Measurements from ENCODE around the gene EDC3.

The EDC3 gene

DNA sequence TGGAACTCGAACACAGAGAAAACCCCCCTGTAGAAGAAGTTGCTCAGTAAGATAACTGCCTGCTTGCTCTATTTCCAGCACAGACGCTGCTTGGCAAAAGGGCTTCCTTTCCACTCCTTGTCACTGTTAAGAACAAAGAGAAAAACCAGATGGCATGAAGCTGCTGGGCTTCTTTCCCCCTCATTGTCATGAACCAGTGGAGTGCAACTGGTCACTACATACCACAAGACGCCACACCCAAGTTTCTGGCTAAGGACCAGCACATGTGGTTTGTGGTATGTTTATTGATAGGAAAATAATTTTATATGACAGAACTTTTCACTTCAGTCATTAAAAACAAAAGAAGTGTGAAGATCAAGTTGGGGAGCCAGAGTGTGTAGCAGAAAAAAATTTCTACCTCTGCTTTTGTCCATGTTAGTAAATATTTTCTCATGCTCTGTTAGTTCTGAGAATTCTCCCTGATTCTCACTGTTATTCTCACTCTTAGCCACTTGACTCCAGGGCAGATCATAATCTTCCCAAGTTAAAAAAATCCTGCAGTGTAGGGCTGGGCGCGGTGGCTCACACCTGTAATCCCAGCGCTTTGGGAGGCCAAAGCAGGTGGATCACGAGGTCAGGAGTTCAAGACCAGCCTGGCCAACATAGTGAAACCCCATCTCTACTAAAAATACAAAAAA is 42.3 kb downstream of the EDC3 start:
- in situ Hi-C loops (cut with HindIII; ENCODE audit: low sequenced_read_pairs), result no loop called here

DNA sequence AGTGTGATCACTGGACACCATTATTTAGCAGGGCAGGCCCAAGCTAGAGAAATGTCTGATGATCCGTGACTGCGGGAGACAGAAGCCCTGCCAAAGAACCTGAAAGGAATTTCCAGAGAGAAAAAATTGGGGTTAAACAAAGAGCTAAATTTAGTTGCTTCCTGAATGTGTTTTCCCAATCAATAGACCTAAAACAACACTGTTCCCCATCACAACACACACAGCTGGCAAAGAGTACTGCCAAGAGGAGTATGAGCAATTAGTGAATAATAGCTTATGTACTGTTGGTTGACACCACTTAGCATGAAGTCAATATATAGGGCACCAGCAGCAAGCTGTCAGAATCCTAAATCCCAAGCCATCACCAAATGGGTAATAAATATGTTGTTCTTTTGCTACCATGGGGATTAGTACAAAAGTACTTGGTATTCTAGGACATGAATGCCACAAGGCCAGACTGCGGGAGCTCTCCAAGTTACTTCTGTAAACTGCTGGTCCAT is 44.5 kb downstream of the EDC3 start:
- in situ Hi-C loops (cut with HindIII; ENCODE audit: low sequenced_read_pairs), result no loop called here

DNA sequence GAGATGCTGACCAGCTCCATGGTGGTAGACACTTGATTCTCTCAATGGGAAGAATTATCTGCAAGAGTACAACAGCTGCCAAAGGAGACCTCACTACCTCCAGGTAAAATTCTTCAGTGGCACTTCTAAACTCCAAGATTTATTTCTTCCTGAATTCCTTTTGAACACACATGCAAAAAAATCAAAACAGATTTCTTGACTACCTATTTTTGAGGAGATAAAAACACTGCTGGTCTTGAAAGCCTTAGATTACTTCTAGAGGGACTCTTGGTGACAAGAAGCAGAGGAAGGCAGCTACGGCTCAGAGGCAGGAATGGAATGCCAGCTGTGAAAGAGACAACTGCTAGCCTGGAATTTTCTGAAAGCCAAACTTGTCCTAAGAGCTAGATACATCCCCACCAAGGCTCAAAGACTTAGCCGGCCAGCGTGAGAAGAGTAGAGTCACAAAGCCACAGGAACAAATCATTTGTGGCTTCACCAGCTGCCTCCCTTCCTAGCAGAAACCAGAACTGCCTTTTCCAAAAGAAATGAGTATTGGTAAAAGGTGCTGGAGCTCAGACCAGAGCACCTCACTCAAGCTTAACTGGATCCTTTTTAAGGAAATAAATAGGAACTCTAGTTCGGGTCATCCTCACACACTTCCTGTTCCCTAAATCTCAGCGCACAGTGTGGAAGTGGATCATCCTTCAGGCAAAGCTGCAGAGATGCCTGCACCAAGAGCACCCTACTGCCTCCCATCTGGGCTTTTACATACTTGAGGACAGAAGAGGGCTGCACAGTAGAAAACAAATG is 47.6 kb downstream of the EDC3 start:
- in situ Hi-C loops (cut with HindIII; ENCODE audit: low sequenced_read_pairs), result loop anchor here (25.0 kb wide), 1 partner anchor 314 kb away; the partner anchor contains the start of gene RPP25

DNA sequence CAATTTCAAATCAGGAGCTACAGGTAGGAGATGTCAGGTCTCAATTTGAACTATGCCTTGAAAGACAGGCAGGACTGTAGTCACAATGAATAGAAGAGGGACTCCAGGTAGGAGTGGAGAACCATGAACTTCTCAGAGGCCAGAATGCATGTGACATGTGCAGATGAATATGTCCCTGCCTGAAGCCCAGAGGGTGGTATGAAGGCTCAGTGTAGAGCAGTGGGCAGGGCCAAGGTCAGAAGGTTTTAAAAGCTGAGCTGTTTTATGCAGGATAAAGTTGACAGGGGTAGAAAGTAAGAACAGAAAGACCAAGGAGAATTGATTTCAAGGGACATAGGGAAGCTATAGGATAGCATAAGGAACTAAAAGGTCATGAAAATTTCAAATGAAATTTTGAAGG is 49.3 kb downstream of the EDC3 start:
- in situ Hi-C loops (cut with HindIII; ENCODE audit: low sequenced_read_pairs), result loop anchor here (25.0 kb wide), 1 partner anchor 316 kb away; the partner anchor contains the start of gene RPP25

DNA sequence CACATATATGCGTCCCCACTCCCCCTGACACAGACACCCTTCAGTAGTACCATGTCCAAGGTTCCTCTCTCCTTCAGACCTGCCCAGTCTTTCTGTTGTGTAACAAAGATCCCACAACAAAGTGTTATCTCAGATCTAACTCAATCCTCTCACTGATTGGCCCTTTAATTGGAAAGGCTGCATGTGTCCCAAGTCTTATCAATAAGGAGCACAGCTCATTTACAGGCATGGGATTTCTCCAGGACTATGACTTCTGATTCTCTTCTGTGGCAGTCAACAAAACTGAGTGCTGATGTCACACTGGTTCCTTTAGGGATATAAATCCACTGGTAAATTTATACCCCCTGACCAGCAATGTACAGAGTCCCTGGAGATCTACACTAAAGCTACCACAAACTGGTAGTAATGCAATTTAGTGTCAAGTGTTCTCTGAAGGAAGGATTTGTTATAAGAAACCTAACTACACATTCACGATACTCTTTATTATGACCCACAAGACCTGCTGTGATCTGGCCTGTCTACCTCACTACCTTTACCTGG is 52.1 kb downstream of the EDC3 start:
- in situ Hi-C loops (cut with HindIII; ENCODE audit: low sequenced_read_pairs), result loop anchor here (25.0 kb wide), 1 partner anchor 319 kb away; the partner anchor contains the start of gene RPP25

DNA sequence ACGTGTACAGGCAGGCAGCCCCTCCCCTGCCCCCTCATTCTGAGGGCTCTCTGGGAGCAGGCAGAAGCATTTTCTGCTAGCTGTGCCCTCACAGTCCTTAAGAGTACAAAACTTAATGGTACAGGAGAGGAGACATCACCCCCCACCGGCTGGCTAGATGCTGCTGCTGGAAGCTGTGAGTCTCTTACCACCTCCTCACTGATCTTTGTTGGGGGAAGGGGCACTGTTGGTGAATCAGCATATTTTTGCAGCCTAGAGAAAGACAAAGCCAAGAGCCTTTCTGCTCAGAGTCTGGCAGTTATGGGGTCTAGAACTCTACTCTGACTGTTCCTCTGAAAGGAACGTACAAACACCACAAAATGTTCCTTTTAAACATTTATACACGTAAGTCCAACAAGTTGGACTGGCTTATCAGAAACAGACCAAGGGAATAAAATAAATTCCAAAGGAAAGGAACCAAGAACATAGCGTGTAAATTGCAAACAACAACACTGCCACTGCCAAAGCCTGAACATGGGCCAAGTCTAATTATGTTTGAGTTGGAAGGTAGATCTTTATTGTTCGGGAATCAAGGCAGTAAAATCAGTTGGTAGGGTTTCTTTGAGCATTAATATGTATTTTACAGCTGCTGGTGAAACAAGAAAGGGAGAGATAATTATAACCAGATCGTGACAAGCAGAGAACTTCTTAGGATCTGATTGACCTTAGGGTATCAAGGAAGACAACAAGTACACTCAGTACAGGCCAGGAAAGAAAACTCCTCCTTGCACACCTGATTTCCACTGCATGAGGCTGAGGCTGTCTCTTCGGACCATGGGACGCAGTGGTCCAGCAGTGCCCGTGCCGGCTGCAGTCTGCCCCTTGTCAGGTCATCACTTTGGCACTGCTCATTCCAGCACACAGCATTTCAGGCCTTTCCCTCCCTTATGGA is 52.8 kb downstream of the EDC3 start:
- in situ Hi-C loops (cut with HindIII; ENCODE audit: low sequenced_read_pairs), result loop anchor here (25.0 kb wide), 1 partner anchor 319 kb away; the partner anchor contains the start of gene RPP25

DNA sequence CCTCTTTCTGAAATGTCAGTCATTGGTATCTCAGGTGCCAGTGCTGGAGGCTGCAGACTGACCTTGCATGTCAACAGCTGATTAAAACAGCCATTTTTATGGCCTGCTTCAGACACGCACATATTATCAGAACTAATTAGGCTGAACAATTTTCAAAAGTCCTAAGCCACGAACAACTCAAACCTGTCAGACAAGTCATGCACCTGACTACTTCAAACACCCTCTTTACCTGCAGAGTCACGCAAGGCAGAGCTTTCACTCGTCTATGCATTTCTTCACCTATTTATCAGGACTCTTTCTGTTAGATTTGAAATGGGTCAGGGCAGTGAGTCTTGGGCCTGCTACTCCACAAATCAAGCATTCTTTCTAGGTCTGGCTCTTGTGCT is 53.5 kb downstream of the EDC3 start:
- in situ Hi-C loops (cut with HindIII; ENCODE audit: low sequenced_read_pairs), result loop anchor here (25.0 kb wide), 1 partner anchor 320 kb away; the partner anchor contains the start of gene RPP25

DNA sequence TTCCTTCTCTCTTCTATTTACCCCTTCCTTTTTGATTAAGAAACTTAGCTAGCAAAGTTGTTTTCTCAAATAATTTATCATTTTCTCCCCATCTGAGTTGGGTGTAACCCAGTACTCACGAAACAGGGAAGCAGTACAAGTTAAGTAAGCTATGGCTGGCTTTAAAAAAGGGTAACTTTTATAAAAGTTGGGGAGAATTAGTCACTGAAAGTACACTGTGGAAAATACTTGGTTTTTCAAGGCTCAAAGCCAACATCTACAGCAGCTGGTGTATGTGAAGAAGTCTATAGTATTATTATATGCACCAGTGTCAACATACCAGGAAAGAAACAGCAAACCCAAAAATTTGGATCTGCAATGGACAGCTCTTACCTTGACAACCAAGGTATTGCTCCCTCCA is 54.7 kb downstream of the EDC3 start:
- in situ Hi-C loops (cut with HindIII; ENCODE audit: low sequenced_read_pairs), result loop anchor here (25.0 kb wide), 1 partner anchor 321 kb away; the partner anchor contains the start of gene RPP25

DNA sequence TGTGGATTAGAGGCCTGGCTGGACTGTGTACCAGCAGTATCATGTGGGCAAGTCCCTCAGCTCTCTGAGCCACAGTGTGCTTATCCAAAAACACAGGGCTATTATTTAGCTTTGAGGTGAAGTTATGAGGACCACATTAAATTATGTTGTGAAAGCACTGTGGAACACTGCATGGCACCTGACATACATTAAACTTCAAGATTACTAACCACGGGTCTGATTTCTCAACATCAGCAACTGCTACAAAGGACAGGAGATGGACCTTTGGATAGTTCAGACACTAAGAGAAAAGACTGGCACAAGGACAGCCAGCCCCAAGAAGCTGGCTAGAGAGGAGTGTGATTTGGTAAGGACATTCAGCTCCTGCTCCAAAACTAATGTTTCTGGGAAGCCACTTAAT is 58.8 kb downstream of the EDC3 start:
- in situ Hi-C loops (cut with HindIII; ENCODE audit: low sequenced_read_pairs), result loop anchor here (25.0 kb wide), 1 partner anchor 325 kb away; the partner anchor contains the start of gene RPP25

DNA sequence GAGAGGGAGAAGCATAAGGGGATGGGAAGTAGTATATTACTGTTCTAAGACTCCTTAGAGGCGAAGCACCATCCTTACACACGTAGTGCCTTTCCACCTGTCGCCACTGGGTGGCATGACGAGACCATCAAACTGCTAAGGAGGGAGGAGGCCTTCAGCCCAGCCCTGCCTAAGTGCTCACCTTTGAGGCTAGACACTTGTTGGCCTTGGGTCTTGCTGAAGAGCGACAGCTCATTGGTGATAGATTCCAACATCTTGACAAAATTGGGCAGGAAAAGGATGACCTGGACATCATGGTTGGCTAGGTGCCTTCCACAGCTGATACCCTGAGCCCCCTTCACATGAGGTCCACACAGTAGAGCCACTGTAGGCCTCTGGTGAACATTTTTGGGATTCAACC is 60.6 kb downstream of the EDC3 start:
- in situ Hi-C loops (cut with HindIII; ENCODE audit: low sequenced_read_pairs), result loop anchor here (25.0 kb wide), 1 partner anchor 327 kb away; the partner anchor contains the start of gene RPP25

DNA sequence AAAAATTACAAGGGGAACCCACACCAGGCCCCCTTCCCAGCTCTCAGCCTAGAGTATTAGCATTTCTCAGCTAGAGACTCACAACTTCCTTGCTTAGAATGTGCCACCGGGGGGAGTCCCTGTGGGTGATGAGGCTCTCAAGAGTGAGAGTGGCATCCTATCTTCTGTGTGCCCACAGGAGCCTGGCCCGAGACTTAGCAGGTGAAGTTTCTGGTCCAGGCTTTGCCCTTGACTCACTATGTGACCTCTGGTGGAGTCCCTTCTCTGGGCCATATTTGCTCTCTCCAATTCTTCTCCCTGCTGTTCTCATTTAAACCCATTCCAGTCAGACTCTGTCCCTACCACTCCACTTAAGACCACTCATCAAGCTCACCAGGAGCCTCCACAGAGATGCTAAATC is 62.0 kb downstream of the EDC3 start:
- in situ Hi-C loops (cut with HindIII; ENCODE audit: low sequenced_read_pairs), result loop anchor here (5.0 to 25.0 kb wide), 2 partner anchors 139 to 329 kb away; partner anchors contain the start of gene RPP25

DNA sequence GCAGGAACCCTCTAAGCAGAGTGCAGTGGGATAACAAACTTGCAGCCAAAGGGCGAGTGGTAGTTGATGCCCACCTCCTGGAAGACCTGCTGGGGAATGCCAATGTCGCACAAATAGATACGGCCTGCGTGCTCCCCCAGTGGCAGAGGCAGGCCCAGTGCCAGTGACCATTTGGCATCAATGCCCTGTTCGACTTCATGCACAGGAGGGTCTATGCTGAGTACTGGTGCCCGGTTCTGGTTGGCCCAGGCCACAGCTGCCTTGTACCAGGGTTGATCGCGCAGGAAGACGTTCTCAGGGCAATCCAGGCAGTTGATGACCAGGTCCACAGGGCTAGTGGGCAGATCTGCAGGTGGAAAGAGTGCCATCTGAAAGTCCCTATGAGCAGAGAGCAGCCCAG is 63.2 kb downstream of the EDC3 start:
- in situ Hi-C loops (cut with HindIII; ENCODE audit: low sequenced_read_pairs), result loop anchor here (5.0 to 25.0 kb wide), 2 partner anchors 140 to 330 kb away; partner anchors contain the start of gene RPP25

DNA sequence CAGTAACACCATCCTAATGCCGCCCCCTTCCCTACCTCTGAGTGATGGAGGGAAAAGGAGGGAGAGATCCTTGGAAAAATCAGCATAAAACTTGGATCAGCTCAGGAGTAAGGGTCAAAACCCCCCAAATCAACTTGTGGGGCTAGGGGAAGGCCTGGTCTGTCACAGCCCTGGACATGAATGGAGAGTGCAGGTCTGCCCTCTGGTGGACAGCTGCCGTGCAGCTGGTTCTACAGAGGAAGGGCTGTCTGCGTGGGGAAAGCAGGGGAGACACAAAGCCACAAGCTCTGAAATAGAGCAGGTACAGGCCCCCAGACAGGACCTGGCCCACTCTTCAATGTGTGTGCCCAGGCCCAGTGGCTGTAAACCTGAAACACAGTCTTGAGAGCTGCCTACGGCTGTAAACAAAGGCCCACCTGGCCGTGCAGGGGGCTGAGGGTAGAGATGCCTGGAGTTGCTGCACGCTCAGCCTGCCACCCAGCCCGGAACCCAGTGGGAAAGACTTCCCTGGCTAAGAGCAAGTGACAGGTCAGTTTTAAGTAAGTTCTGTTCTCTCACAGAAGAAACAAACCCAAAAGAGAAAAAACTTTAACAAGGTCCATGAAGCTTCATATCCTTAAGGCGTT is 63.8 kb downstream of the EDC3 start:
- in situ Hi-C loops (cut with HindIII; ENCODE audit: low sequenced_read_pairs), result loop anchor here (5.0 to 25.0 kb wide), 2 partner anchors 140 to 330 kb away; partner anchors contain the start of gene RPP25

DNA sequence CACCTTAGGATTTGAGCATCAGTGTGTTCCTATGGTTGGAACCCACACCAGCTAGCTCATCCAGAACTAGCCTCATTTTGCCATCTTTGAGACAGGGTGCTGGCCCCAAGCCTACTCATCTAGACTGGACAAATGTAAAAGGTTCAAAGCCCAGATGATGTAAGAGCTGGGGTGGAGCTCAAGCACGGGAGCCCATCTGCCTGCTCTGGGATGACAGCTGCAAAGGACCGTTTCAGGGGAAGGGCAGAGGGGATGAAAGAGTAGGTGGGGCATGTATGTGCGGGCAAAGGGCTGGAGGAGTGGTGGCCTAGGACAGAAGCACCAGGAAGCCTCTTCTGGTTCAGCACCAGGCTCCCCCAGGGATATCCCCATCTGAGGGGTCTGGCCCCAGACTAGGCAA is 64.4 kb downstream of the EDC3 start:
- in situ Hi-C loops (cut with HindIII; ENCODE audit: low sequenced_read_pairs), result loop anchor here (5.0 to 25.0 kb wide), 2 partner anchors 141 to 331 kb away; partner anchors contain the start of gene RPP25

DNA sequence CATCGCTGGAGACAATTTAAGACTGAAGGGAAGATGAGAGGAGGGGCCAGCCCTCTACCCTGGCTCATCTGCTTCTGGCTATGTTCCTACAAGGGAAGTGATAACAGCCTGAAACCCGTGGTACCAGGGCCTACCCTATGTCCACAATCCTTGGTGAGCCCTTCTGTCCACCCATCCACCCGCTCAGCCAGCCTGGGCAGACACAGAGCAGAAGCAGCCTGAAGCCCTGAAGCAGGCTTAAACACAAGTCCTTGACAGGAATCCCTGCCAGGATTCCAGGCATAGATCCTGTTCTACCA is 64.8 kb downstream of the EDC3 start:
- in situ Hi-C loops (cut with HindIII; ENCODE audit: low sequenced_read_pairs), result loop anchor here (5.0 to 25.0 kb wide), 2 partner anchors 141 to 331 kb away; partner anchors contain the start of gene RPP25

DNA sequence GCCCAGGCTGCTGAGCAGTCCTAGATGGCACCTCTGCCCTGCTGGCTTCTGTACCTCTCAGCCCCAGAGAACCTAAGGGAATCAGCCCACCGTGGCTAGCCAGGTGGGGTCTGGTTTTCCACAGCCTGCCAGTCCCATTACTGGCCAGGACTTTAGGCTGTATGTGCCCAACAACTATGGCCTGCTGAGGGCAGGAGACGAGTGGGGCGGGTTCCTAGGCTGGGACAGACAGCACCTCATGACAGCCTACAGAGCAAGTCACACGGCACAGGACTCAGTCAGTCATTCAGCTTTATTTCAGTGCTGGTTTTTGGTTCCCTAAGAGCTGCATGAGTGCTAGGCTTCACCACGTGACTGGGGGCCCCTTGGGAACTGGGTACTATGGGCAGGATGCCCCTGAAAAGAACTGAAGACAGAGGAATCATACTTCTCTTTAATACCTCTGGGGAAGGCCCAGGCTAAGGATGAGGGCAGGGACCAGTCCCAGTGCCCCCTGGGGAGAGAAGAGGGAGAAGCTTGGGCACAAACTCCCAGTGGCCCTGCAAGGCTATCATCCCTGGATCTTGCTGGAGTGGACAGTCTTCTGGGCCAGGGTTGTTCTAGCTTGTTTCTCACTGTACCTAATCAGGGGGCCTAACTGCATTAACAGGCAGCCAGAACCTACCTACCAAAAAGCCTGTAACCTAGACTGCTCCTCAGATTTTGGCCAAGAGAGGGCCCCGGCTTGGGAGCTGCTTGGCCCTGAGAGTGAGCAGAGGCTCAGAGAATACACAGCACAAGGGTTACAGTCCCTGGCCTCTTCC is 65.3 kb downstream of the EDC3 start:
- in situ Hi-C loops (cut with HindIII; ENCODE audit: low sequenced_read_pairs), result loop anchor here (5.0 to 25.0 kb wide), 2 partner anchors 142 to 332 kb away; partner anchors contain the start of gene RPP25

DNA sequence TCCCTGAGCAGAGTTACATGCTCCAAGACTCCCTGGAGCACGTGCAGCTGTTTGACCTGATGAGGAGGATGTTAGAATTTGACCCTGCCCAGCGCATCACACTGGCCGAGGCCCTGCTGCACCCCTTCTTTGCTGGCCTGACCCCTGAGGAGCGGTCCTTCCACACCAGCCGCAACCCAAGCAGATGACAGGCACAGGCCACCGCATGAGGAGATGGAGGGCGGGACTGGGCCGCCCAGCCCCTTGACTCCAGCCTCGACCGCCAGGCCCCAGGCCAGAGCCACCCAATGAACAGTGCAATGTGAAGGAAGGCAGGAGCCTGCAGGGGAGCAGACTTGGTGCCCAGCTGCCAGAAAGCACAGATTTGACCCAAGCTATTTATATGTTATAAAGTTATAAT is 66.1 kb downstream of the EDC3 start:
- in situ Hi-C loops (cut with HindIII; ENCODE audit: low sequenced_read_pairs), result loop anchor here (5.0 to 25.0 kb wide), 3 partner anchors 143 to 333 kb away; partner anchors contain the start of gene RPP25

DNA sequence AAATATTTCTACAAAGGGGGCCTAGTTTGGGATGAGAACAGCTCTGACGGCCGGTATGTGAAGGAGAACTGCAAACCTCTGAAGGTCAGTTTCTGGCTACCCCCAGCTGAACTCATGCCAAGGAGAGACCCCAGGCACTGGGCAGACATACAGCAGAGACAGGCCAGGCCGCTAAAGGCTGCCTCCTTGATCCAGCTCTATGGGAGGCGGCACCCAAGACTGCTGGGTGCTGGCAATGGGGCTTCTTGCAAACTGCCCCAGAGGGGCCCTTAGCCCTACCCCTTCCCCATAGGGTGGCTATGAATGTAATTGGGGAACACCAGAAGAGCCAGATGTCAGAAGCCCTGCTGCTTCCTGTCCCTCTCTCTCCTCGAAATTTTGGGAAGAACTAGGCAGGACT is 66.9 kb downstream of the EDC3 start:
- in situ Hi-C loops (cut with HindIII; ENCODE audit: low sequenced_read_pairs), result loop anchor here (5.0 to 25.0 kb wide), 2 partner anchors 257 to 333 kb away; partner anchors contain the start of gene RPP25
